ENCODE results near the gene UPK3B.
"Not testable (repeated sequence)": the region's sequence is repeated elsewhere in the genome, so short reads cannot be mapped to it uniquely, and the experiment has no call there.

UPK3B gene

DNA sequence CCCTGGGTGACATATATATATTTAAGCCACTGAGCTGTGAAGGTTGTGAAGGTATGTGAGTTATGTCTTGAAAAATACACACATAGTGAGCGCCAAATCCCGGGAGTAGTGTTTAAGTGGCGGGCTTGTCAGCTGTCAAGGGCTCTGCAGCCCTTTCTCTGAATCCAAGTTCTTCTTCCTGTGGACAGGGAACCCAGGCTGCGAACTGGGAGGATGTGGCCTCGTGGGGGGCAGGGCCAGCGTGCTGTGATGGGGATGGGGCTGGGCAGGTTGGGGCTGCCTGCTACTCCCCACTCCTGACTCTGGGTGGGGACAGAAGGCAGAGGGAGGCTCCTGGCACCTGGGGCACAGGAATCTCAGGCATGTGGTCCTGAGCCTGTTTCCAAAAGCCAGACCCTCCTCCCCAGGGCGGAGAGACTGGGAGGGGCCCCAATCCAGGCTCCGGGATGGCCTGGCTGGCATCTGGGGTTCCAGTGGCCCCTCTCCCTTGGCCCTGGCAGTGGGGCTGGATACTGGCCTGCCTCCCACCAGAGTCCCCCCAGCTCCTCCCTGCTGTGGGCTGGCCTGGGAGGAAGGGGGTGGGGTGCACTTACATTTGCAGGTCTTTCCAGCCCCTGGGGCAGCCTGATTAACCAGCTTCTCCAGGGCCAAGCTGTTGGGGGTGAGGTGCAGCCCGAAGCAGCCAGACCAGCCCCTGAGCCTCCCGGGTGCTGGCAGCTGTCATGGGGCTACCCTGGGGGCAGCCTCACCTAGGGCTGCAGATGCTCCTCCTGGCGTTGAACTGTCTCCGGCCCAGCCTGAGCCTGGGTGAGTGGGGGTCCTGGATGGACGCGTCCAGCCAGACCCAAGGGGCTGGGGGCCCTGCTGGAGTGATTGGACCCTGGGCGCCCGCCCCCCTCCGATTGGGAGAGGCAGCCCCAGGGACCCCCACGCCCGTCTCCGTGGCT, at the start of gene UPK3B:
TSS of gene UPK3B (plus strand) at position 622 of the 947 bp plus-strand sequence. CDS start at position 723, 101 bp downstream.
- DNase-seq, result no peak

DNA sequence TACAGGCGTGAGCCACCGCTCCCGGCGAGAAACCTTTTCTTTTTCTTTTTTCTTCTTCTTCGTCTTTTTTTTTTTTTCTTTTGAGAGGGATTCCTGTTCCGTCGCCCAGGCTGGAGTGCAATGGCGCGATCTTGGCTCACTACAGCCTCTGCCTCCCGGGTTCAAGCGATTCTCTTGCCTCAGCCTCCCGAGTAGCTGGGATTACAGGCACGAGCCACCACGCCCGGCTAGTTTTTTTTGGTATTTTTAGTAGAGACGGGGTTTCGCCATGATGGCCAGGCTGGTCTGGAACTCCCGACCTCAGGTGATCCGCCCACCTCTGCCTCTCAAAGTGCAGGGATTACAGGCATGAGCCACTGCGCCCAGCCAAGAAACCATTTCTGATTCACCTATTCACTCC, 49.6 kb upstream of the UPK3B start:
- not testable (repeated sequence) for DNase-seq

DNA sequence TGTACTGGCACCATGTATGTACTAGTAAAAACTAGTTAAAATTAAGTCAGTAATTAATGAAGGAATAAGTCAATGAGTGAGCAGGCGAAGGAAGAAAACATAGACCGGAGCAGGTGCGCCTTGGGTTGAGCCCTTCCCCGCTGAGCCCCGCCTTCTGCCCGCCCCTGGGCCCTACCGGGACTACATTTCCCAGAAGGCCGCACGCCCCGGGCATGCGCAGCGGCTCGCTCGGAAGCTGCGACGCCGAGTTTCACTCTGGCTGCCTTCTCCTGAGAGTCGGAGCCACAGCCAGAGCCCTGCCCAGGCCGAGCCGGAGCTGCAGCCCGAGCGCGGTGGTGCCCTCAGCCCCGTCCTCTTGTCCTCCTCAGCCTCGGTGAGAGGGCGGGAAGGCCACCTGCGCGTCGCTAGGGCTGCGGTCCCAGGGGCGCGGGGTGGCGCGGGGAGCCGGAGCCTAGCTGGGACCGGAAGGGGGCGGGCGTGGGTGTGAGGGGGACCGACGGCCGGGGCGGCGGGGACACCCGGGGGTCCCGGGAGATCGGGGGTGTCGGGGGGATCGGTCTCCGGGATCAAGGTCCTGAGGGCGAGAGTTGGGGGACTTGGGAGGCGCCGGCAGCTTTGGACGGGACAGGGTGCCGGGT, 48.8 kb upstream of the UPK3B start, which contains the start of gene DTX2:
TSS of gene DTX2 (plus strand) at position 246 of the 638 bp plus-strand sequence. CDS start 18,801 bp downstream, outside the sequence.
- DNase-seq, result not testable (repeated sequence)

DNA sequence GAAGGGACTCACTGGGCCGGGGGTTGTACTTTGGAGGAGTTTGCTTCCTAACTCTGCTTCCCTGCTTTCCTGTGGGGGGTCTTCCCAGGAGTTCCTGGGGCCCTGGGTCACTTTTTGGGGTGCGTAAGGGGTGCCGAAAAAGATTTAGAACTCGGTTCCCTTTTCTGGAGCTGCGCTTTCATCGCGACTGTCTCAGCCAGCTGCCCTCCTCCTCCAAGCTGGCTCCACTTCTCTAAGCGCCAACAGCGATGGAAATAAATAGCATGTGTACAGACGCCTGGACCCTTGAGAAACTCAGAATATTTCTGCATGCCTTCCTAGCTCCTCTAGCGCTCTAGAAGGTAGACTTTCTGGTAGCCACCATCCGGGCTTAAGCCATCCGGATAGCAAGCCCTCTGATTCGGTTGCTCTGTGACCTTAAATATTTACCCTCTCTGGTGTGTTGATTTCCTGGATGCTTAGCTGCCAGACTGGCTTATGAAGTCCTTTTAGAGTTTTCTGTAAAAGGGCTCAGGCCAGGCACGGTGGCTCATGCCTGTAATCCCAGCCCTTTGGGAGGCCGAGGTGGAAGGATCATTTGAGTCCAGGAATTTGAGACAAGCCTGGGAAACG, 48.0 kb upstream of the UPK3B start:
- DNase-seq, result not testable (repeated sequence)

GRCh38 chr7:76464959-76465358, 45.4 kb upstream of the UPK3B start:
- DNase-seq, result not testable (repeated sequence)

- not testable (repeated sequence) for DNase-seq
Observed at GRCh38 chr7:76465950-76466349, 44.4 kb upstream of the UPK3B start.

- not testable (repeated sequence) for DNase-seq
Observed at GRCh38 chr7:76467743-76468404, 42.5 kb upstream of the UPK3B start.

DNA sequence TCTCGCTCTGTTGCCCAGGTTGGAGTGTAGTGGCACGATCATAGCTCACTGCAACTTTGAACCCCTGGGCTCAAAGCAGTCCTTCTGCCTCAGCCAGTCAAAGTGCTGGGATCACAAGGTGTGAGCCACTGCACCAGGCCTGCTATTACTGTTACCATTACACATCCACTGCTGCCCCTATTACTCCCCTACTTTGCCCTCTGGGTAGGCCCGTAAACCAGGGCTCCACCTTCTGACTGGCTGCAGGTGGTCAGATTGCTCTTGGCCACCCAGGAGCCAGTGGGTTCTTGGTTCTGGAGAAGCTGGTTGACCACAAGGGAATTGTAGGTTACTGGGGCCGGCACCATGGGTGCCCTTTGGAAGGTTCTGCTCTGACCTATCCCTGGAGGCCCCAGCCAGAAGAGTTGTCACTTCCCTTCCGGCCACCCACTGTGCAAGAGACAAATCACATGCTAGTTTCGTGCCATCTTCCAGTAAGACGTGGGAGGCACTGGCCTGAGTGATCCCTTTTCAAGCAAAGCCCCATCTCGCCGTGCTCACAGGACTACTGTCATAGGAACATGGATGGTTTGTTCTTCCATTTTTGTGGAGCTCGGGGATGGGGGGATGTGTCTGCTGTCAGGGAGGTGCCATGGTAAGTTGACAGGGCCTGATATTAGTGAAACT, 38.7 kb upstream of the UPK3B start:
- not testable (repeated sequence) for DNase-seq

GRCh38 chr7:76473097-76473496, 37.3 kb upstream of the UPK3B start:
- DNase-seq, result not testable (repeated sequence)

DNA sequence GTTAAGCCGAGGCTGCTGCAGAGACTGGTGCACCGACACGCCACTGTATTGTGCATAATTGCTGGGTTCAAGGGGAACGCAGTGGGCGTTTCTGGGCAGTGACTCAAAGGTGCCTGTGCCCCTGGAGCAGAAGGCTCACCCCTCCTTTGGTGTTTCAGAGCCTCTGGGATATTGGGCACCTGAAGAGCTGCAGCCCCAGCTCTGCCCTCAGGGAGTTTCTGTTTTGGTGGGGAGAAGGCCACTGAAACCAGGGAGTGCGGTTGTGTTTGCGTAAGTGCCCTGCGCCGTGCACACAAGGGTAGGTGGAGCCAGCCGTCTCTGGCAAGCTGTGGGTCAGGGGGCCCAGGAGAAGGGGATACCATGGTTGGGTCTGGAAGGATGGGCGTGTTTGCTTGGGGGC, 34.1 kb upstream of the UPK3B start:
- DNase-seq, result not testable (repeated sequence)

DNA sequence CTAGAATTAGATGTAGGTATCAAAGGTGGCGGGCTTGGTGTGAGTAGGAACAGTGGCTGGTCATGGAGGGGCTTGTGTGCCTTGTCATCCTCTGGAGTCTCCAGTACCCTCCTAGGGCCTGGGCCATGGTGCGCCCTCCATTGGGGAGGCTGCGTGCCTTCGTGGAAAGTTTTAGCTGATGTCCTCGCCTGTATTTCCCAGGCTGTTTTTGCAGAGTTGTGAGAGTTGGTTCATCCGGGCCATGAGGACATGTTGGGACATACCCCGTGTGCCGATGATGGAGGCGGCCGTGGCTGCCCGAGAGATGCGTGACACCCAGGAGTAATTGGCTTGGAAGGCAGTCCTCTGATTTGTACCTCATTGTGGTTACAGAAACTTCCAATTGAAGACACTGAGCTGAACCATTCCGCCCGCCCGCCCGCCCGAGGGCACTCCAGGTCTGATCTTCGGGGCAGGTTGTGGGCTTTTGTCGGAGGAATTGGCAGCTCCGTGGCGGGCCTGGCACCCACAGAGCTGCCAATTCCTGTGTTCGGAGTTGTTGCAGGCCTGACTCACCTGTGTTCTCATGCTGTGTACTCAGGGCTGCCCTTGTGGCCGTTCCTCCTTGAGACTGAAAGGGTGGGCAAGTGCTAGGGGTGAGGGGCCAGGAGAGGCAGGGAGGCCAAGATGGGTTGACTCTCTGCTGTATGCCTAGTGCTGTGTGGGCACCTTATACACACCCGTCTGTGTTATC, 33.4 kb upstream of the UPK3B start:
- not testable (repeated sequence) for DNase-seq

DNA sequence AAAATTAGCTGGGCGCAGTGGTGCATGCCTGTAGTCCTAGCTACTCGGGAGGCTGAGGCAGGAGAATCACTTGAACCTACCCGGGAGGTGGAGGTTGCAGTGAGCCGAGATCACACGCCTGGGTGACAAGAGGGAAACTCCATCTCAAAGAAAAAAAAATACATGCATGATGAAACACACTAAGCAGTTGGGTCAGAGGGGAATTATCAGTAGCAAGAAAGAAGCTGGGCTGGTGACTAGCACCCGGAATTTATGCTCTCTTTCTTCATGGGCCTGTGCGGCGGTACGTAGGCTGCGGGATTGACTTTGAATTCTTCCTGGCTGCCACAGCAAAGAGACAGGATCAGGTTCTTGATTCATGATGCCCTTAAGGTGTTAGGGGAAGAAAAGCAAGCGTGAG, 30.7 kb upstream of the UPK3B start:
- not testable (repeated sequence) for DNase-seq

DNA sequence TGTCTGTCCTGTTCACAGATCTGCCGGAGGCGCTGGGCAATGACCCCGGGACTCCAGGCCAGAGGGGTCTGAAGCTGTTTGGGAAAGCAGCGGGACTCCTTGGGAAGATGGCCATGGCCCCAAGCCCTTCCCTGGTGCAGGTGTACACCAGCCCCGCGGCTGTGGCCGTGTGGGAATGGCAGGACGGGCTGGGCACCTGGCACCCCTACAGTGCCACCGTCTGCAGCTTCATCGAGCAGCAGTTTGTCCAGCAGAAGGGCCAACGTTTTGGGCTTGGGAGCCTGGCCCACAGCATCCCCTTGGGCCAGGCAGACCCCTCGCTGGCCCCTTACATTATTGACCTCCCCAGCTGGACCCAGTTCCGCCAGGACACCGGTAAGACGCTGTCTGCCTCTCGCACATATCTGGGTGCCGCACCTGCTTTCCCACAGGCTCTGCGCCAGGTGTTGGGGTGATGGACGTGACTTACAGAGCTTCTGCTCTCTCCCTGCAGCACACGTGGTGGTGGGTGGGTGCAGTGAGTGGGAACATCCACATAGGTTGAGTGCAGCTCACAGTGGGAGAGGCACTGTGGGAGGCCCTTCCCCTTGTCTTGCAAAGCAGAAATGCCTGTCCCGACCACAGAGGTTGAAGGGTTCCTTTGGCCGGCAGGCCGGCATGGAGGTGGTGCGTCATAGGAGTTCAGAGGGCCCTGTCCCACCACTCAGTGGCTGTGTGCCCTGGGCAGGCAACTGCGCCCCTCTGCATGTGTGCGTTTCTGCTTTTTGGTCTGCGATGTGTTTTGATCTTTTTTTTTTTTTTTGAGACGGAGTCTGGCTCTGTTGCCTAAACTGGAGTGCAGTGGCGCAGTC, 29.7 kb upstream of the UPK3B start:
- not testable (repeated sequence) for DNase-seq

DNA sequence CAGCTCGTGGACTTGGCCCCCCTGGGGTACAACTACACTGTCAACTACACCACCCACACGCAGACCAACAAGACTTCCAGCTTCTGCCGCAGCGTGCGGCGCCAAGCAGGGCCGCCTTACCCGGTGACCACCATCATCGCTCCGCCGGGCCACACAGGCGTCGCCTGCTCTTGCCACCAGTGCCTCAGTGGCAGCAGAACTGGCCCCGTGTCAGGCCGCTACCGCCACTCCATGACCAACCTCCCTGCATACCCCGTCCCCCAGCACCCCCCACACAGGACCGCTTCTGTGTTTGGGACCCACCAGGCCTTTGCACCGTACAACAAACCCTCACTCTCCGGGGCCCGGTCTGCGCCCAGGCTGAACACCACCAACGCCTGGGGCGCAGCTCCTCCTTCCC, 27.7 kb upstream of the UPK3B start:
- DNase-seq, result not testable (repeated sequence)

DNA sequence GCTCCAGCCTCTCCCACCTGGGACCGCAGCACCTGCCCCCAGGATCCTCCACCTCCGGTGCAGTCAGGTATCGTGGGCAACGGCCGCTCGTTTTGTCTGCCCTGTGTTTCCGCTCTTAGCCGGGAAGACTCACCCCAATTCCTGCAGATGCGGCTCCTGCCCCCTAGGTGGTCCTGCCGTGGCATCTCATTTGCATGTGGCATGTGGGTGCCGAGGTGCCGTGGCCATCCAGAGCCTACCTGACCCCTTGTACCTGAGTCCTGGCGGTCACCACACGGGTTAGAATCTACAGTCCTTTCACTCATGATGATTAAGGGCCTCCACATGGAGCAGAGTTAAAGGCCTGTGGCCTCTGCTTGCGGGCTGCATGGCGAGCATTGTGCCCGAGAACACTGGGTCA, 27.3 kb upstream of the UPK3B start:
- DNase-seq, result not testable (repeated sequence)

DNA sequence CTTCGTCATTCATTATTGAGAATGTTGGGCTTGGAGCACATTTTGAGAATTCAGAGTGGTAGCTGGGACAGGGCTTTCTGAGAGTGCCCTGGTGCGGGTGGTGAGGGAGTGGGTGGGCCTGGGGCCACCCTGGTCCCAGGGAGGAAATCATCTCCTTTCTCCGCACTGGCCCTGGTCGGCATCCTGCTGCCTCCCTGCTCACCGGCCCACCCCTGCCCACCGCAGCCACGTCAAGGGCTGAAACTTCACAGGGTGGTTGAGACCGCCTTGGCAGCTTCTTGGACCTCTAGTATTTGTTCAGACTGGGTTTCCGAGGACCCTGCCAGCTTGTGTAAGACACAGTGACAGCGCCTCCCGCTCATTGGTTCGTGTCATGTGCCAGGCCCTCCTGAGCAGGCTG, 25.9 kb upstream of the UPK3B start:
- not testable (repeated sequence) for DNase-seq

DNA sequence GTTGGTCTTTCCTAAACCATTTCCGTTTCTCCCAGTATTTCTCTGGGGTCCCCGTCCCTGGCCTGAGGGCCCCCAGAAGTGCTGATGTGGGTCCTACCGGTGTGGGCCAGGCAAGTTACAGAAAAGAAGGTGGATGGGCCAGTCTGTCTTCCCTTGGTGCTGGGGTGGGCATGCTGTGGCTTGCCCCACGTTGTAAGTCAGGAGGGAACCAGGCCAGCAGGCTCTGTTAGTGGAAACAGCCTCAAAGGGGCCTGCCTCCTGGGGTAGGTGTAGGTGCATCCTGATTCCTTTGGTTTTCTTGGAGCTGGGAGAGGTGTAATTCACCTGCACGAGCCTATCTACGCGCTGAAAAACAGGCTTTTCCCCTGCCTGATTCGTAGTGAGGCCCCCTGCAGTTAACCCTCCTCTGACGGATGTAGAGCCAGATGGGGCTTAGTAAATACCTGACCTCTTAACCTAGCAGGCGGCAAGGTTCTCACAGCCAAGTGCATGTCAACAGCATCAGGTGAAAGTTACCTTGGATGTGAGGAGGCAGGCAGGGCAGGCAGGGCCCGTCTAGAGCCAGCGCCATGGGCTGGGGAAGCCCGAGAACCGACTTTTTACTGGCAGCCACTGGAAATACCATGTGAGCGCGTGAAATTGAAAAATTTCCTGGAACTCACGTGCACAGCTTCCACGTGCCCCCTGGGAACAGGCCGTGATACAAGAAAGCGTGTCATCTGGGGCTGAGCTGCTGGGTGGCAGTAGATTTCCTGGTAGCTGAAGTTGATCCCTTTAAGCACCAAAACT, 24.3 kb upstream of the UPK3B start:
- not testable (repeated sequence) for DNase-seq

DNA sequence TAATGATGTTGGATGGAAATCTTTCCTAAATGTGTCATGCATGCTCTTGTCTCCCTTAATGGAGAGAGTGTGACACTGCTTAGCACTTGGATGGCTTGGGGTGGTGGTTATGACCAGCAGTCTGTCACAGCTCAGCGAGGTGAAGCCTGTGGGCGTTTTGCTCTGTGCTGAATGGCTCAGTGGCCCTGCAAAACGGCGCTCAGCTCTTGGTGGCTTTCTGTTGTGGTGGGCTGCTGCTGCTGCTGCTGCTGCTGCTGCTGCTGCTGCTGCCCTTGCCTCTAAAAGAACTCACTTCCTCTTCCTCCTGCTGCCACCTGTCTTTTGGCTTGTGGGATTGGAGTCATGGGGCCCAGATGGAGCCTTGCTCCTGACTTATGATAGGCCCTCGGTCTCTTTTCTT, 23.7 kb upstream of the UPK3B start:
- DNase-seq, result not testable (repeated sequence)

DNA sequence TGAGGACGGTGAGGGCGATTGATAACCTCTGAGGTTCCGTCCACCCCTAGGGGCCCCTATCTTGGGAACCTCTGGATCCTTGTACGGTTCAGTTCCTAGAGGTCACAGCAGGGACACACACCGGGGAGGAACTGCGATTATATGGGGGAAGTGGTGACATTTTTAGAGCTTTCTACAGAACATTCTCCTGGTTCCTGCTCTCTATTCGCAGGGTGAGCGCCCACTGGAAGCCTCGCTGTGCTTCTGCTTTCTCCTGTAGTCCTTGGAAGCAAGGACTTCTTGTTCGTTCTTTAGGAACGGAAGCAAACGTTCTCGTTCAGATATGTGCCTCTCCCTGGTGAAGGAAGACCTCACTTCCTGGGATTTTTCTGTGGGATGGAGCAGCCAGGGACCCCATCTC, 22.4 kb upstream of the UPK3B start:
- not testable (repeated sequence) for DNase-seq

DNA sequence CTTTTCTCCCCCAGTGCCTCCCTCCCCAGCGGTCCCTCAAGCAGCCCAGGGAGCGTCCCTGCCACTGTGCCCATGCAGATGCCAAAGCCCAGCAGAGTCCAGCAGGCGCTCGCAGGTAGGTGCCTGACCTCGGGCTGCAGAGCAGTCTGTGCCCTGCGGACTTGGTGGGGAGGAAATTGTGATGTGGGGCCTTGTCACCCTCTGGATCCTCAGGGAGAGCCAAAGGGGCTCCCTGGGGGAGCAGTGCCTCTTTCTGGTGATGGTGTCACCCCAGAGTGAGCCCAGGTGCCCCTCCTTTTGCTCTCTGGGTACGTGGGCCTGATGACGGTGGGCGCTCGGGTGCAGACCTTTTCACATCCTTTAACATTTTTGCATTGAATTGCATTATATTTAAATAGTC, 18.2 kb upstream of the UPK3B start:
- not testable (repeated sequence) for DNase-seq

Measured in activated CD4-positive, CD25-positive, alpha-beta regulatory T cell (primary cell).